Activated CD4-positive, alpha-beta T cell treated with anti-CD3 and anti-CD28 coated beads, Interleukin-2, Interleukin-4, amounts not matched to agents 100 ng/mL and 50 ng/mL, durations not matched to agents 16 hours and 8 hours (primary cell): ENCODE results near the gene LRRC42.

Experiments used
- DNase-seq: peaks from one replicate; pipeline ENCODE4 v3.0.0-alpha.2; 2020; ENCODE audit warnings: low spot score

The LRRC42 gene, protein sequence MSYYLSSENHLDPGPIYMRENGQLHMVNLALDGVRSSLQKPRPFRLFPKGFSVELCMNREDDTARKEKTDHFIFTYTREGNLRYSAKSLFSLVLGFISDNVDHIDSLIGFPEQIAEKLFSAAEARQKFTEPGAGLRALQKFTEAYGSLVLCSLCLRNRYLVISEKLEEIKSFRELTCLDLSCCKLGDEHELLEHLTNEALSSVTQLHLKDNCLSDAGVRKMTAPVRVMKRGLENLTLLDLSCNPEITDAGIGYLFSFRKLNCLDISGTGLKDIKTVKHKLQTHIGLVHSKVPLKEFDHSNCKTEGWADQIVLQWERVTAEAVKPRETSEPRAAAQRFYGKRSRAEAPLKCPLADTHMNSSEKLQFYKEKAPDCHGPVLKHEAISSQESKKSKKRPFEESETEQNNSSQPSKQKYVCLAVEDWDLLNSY

DNA sequence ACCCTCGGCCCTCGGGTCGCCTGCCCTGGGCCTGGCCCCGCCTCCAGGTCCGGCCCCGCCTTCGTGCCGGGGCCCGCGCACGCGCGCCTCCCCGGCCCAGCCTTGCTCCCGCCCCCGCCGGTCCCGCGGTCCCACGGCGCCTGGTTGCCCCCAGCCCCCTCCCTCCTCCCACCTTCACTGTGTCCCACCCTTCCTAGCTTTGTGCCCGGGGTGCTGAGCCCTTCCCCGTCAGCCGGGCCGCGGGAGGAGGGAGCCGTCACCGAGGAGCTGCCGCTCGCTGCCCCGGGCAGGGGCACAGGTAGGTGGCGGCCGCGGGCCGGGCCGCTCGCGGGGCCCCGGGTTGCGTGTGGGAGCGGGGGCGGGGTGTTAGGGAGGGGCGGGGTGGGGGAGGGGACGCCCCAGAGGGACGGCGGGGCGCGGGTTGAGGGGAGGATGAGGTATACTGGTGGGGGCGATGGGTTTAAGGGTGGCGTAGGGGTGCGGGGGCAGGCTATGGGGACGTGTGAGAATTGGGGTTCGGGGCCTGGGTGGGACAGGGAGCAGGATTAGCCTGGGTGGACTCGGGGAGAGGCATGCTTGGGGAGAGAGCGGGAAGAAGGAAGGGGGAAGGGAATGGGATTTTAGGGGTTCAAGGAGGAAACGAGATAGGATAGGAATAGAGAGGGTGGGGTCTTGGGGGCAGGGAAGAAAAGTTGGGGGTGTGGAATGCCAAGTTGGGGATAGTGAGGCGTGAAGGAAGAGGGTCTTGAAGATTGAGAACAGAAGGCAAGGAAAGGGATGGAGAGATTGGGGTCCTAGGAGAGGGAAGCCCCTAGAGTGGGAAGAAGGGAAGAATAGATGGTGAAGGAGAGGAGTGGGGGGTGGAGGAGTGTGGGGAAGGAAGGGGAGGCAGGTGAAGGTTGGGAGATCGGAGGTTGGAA is at the start of gene LRRC42:
TSS of gene LRRC42 (plus strand) at position 99 of the 920 bp plus-strand sequence. CDS start 5,650 bp downstream, outside the sequence.
- no peak for DNase-seq

DNA sequence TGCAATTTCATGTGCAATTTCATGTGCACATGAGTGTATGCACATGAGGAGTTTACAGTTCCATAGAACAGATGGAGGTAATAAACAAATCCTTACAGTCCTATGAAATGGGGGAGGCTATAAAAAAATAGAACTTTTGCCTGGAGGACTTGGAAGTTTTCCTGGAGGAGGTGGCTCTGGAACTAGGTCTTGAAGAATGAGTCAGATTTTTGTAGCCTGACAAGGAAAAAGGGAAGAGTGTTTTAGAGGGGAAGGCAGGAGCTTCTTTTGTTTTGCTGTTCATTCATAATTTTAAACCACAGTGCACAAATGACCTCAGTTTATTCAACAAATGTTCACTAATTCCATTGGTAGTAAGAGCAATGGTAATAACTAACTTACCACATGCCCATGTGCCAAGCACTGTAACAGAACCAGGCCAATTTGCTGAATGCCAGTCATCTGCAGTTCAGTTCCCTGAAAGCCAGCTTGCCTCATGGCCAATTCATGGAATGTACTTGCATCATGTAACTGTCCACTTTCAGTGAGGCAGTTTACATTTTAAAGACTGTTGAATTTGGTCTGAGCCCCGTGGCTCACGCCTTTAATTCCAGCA is 49.4 kb upstream of the LRRC42 start:
- no peak for DNase-seq

DNA sequence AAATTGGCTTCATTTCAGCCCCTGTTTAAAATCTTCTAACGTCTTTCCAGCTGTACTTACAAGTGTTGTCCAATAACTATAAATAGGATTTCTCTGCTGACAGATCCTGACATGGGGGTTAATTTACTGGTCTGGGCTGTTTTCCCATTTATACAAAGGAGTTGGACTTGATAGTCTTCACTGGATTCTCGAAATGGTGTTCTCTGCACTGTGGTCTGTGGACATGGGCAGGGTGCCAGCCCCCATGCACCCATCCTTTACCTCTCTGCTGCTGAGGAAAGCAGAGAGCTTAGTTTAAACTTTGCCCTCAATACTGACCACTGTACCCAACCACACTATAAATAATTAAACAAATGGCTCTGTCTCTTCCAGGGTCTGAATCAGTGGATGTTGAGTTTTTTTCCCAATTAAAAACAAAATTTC is 46.9 kb upstream of the LRRC42 start:
- no peak for DNase-seq

DNA sequence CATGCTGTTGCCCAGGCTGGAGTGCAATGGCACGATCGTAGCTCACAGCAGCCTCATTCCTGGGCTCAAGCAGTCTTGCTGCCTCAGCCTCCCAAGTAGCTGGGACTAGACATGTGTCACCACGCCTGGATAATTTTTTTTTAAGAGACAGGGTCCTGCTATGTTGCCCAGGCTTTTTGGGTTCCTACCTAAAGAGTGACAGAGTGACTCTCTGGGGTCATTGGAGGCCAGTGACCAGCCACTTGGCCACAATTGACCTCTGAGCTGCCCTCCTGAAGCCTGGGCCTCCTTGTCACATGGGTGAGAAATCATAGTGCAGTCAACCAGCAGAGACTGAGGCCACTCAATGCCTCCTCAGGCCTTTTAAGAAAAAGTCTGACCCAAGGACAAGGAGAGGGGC is 46.4 kb upstream of the LRRC42 start:
- no peak for DNase-seq

DNA sequence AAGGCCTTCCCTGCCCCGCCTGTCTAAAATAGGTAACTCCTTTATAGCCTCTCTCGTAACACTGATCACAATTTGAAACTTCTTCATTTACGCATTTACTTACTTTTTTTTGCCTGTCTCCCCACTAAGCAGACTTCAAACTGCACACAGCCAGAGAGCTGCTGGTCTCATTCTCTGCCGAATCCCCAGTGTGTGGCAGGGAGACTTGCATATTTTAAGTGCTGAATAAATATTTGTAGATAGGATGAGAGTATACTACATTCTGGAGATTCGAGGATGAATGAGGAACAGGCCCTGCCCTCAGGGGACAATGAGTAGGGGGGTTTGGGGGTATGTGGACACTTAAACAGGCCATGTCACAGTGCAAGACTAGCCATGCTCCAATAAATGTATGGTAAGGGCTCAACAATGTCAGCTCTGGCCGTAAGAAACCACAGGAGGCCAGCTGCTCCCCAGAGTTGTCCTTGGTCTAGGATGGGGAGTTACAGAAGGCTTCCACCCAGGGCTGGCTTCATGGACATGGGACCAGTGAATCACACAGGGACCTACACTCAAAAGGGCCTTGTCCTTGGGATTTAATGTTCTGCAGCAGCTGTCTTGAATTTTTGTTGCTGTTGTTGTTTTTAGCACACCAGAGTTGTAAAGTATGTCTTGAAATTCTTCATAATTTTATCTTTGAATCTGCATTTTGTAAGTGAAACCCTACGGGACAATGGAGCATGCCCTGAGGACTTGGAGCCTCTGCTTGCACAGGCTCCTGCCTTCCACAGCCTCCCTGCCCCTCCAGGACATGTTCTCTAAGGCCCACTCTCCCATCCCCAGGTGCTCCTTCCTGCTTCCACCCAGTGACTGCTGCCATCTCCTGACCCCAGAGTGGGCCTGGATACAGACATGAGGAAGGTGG is 43.7 kb upstream of the LRRC42 start:
- no peak for DNase-seq

DNA sequence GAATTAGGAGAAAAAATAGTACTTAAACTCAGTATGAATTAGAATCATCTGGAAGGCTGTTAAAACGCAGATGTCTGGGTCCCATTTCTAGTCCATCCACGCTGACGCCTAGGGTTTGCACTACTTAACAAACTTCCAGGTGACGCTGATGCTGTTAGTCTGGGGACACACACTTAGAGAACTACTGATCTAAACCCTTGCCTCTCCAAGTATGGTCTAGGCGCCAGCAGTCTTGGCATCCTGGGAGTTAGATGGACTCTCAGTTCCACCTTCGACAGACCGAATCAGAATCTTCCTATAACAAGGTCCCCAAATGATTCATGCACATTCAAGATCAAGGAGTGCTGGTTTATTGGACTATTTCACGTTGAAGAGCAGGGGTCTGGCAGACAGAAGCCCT is 40.6 kb upstream of the LRRC42 start:
- DNase-seq = no peak

DNA sequence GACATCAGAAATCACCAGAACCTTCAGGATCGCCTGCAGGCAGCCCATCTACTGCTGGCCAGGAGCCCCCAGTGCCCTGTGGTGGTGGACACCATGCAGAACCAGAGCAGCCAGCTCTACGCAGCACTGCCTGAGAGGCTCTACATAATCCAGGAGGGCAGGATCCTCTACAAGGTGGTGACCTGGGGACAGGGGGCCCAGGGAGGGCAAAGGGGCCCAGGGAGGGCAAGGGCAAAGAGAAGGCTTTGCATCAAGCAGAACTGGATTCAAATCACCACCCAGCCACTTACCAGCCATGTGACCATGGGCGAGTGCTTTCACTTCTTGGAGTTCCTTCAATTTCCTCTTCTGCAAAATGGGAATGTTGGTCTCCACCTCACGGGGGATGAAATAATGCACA is 40.0 kb upstream of the LRRC42 start:
- no peak for DNase-seq

DNA sequence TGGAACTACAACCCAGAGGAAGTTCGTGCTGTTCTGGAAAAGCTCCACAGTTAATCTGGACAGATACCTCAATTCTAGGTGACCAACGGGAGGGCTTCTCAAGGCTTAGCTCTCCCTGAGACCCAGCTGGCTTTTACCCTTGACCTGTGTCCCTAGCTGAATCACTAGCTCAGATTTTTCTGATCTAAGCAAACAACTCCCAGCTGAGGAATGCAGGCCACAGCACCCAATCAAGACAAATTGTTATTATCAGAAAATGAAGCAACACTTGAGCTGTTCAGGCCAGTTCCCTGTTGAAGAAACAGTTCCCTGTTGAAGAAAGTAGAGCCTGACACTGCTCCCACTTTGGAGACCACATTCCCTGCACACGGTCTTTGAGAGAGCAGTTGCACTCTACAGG is 36.2 kb upstream of the LRRC42 start:
- DNase-seq = no peak

DNA sequence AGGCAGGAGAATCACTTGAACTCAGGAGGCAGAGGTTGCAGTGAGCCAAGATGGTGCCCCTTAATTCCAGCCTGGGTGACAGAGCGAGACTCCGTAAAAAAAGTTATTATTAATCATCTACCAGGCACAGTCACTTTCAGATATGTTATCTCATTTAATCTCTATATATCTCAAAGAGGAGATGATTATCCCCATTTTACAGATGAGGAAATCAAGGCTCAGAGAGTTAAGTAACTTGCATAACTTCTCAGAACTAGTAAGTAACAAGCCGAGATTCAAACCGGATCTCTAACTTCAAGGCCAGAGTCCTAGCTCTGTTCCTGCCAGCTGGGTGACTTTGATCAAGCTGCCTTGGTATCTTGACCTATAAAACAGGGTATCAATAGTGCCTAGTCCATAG is 34.7 kb upstream of the LRRC42 start:
- no peak for DNase-seq

DNA sequence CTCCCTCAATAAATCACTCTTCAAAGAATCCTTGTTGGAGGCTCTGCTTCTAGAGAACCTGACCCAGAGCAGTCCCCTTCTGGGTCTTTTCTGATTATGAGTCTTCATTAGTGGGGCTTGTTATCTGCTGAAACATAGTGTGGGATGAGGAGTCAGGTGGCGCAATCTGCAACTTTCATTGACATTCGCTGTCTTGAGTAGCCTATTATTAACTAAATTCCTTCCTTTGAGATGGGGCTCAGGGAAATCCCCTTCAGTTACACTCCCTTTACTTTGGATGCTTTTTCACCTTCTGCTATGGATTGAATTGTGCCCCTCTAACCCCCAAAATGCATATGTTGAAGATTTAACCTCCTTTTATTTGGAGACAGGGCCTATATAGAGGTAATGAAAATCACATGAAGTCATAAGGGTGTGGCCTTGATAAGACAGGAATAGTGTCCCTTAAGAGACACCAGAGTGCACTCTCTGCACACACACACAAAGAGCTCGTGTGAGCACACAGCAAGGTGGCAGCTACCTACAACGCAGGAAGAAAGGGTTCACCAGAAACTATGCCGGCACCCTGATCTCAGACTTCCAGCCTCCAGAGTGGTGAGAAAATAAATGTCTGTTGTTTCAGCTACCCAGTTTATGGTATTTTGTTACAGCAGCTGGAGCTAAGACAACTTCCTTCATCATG is 32.7 kb upstream of the LRRC42 start:
- DNase-seq = no peak

DNA sequence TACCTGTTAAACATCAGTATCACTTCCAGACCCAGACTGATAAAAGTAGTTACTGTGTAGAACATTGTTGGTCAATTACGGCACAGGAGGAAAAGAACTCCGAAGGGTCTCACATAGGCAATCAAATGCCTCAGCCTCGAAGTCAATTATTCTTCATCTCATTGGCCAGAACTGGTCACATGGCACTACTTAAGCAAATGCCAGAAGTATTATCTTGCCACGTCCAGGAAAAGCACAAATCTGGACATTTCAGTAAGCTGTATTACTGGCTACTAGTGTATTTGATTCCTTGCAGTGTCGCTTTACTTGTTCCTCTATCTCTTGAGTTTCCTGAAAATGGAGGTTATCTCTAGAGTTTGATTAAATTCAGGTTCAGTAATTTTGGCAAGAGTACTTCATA is 27.8 kb upstream of the LRRC42 start:
- DNase-seq = no peak

DNA sequence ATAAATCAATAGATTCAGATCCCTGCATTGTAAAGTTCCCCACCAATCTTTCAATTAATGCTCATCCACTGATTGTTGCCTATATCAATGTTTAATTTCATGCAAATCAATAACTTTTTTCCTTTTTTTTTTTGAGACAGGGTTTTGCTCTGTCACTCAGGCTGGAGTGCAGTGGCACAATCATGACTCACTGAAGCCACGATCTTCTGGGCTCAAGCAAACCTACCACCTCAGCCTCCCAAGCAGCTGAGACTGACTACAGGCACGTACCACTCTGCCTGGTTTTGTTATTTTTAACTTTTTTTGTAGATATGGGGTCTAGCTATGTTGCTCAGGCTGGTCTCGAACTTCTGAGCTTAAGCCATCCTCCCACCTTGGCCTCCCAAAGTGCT is 26.5 kb upstream of the LRRC42 start:
- no peak for DNase-seq

DNA sequence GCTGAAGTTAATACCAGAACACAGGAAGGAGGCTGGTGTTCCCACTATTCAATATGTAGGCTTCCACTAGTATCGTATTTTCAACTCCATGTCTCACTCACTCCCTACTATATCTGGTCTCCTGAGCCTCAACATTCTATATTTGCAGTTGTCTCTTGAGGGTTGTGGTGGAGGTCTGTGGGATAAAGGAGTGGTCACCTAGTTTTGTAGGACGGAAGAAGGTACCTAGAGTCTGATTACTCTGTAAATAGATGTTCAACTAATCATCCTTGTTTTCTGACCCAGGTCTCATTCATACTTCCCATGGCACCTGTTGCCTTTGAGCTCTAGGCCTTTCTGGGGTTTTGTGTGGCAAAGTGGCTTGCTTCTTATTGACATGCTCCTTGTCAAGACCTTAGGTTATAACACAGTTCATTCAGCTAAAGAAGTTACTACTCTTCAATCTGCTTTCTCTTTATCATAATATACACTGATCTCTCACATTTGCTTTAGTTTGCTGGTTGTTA is 18.7 kb upstream of the LRRC42 start:
- no peak for DNase-seq

DNA sequence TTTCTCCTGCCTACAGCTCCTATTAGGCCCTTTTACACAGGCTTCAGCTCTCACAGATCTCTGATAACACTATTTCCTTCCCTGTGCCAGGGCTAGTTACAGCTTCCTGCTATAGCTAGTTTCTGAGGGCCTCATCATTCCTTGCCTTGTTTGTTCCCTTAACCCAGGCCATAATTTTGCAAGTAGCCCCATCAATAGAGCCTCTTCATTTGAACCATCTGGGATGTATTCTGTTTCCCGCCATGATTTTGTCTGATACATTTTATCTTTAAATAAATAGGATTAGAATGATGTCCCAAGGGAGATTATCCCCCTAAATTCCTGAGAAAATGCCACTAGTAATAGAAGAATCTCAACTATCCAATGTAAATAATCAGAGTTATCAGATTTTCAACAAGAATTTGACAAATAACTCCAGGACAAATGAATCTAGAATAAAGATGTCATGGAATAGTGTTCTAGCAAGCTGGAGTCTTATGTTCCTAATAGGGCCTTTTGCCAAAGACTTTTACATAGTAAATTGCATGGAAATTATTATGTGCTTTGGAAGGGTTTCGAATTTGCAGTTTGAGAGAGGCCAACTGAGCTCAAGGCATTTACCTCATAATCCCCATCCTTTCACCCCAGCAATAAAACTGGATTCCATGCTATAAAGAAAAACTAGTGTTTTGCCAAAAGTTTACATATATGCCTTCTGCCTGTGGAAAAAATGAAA is 16.7 kb upstream of the LRRC42 start:
- DNase-seq = no peak

DNA sequence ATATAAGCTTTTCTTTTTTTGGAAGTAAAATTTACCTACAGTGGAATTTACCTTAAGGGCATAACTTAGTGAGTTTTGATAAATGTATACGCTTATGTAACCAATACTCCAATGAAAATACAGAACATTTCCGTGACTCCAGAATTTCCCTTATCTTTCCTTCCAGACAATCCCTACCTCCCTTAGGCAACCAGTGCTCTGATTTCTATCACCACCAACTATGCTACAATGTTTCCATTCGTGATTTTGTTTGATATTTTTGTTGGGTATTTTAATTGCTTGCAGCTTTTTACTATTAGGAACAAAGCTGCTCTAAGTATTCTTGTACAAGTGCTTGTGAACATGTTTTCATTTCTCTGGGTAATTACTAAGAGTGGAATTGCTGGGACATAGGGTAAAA is 15.2 kb upstream of the LRRC42 start:
- no peak for DNase-seq

DNA sequence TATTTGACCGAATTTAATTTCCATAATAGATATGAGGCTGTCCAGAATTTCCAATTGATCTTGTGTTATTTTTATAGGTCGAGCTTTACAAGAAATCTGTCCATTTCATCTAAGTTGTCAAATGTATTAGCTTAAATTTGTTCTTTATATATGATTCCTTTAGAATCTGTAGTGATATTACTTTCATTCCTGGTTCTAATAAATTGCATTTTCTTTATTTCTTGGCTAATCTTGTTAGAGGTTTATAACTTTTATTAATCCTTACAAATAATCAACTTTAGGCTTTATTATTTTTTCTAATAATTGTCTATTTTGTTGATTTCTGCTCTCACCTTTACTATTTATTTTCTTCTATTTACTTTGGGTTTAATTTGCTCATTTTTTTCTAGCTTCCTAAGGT is 14.6 kb upstream of the LRRC42 start:
- no peak for DNase-seq

DNA sequence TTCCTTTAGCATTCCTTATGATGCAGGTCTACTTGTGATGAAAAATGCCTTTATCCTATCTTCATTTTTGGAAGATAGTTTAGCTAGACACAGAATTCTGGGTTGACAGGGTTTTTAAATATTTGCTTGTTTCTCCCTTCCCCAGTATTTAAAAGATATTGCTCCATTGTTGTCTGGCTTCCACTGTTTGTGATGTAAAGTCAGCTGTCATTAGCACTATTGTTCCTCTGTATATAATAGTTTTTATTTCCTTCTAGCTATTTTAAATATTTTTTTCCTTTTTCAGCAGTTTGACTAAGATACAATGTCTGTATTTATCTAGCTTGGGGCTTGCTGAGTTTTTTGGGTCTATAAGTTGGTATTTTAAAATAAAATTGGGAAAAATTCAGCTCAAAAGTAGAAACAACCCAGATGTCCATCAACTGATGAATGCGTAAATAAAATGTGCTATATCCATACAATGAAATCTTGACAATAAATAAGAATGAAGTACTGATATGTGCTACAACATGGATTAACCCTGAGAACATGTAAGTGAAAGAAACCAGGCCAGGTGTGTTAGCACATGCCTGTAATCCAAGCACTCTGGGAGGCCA is 11.9 kb upstream of the LRRC42 start:
- no peak for DNase-seq

DNA sequence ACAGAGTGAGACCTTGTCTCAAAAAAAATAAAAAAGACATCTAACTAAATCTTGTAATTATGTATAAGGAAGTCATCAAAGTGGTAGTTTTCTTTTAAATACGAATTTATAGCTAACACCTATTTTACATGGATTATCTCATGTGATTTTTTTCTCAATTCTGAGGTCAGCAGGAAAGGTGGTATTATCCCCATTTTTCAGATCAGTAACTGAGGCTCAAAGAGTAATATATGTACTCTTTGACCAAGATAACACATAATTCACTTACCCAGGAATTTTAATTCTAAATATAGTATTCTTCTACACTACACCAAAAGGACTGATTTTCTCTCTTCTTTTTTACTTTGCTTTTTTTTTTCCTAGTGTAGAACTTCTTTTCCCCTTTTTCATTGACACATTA is 9.7 kb upstream of the LRRC42 start:
- DNase-seq = no peak

DNA sequence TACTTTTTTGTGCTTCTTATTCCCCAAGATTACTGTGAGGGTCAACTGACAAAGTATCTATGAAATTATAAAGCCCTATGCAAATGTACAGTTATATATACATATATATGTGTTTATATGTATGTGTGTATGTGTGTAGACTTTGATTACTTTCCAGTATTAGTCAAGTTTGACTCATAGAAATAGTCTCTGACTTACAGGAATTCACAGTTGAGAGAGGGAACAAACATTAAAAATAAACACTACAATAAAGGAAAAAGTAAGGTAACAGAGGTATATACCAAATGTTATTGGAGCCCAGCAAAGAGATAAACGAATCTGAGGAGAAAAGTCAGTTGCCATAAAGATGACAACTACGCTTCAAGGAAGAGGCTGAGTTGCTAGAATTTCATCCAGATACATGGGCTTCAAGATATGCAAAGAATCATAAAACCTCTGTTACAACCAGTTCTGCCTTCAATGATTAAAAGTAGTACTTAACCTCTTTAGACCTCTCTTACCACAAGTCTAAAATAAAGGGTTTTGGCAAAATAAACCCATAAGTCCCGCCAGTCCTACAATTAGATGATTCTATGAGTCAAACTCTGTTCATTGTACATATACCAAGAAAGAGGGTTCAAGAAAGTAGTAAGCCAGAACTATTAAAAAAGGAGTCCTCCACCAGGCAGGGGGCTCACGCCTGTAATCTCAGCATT is 7.9 kb upstream of the LRRC42 start:
- DNase-seq = no peak
